HAP-1 (cell line): ENCODE measurements around the gene NOL8.

ENCODE experiments used
- DNase-seq, 2 experiments: peaks; one replicate each; pipeline ENCODE4 v3.0.0-alpha.2; 2016 to 2020; ENCODE audit warnings: low spot score in 2 of 2
- H3K27me3 ChIP-seq: fragments of 250-450 bp; sonication (Bioruptor Pico); 2 replicates; pipeline ENCODE4 v1.5.1; 2020; ENCODE audit warnings: low read depth, mild to moderate bottlenecking, moderate library complexity
- H3K36me3 ChIP-seq: fragments of 250-450 bp; sonication (Bioruptor Pico); replicated peaks from 2 replicates; pipeline ENCODE4 v1.5.1; 2020; ENCODE audit warnings: mild to moderate bottlenecking
- H3K4me1 ChIP-seq: fragments of 250-450 bp; sonication (Bioruptor Pico); 2 replicates; pipeline ENCODE4 v1.5.1; 2020; ENCODE audit warnings: mild to moderate bottlenecking
- H3K4me3 ChIP-seq: fragments of 250-450 bp; sonication (Bioruptor Pico); 2 replicates; pipeline ENCODE4 v1.5.1; 2020; ENCODE audit warnings: mild to moderate bottlenecking, moderate library complexity
- H3K9me3 ChIP-seq: fragments of 250-450 bp; sonication (Bioruptor Pico); 2 replicates; pipeline ENCODE4 v1.5.1; 2020; ENCODE audit warnings: mild to moderate bottlenecking, moderate library complexity
- in situ Hi-C: fragments of 300-500 bp; cut with MboI; formaldehyde crosslinking; loops from 3 replicates; pipeline ENCODE4 v1.14.3; 2020; ENCODE audit warnings: low sequenced_read_pairs, inconsistent platforms, mixed read lengths

Gene NOL8

DNA sequence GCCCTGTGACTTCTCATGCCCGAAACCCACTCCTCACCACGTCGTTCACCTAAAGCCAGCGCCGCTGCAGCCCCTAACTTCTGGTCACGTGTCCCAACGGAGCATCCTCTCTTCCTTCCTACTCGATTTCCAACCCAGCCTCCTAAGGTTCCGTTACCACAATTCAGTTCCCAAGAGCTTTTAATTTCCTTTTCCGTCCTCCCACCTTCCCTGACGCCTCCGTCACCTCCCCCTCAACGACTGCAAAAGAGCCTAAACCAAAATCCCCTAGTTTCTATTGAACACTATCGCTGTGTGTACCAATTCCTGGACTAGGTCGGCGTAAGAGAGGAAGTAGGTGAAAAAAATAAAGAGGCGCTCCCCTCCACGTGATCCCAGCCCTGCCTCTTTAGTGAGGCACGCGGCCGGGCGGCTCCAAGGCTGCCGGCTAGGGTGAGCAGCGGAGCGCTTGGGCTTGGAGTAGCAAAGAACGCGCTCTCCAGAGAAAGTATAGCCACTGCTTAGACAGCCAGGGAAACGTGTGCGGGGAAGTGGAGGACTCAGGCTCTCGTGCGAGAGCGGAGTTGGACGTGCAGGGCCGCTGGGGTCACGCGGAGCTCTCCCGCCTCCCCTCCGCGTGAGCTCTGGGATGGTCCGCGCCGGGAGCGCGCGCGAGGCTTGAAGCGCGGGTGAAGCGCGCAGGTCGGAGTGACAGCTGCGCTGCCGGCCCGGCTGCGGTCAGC is at the start of gene NOL8, which contains the start of gene CENPP:
NOL8 (minus strand) TSS at position 82 of the 722 bp plus-strand sequence. CDS start 1,189 bp downstream, outside the sequence.
CENPP (plus strand) TSS at position 685 of the 722 bp plus-strand sequence.
- in situ Hi-C loops, result loop anchor here (10.0 kb wide), 1 partner anchor 309 kb away; no protein-coding TSS in a partner anchor

DNA sequence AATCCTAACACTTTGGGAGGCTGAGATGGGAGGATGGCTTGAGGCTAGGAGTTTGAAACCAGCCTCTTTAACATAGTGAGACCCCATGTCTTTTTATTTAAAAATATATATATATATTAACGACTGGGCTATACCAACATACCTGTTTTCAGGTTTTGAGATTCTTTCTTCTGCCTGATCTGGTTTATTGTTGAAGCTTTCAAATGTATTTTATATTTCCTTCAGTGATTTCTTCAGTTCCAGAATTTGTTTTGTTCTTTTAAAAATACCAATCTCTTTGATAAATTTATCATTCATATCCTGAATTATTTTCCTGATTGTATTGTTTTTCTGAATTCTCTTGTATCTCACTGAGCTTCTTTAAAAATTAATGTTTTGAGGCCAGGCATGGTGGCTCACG is 48.0 kb upstream of the NOL8 start:
- H3K27me3 ChIP-seq, result no peaks in the 10 kb centered on the region
- in situ Hi-C loops, result no loop called here
- DNase-seq, result no peak
- no peaks in the 10 kb centered on the region for H3K9me3 ChIP-seq
- H3K36me3 ChIP-seq, result no peaks in the 10 kb centered on the region
- H3K4me3 ChIP-seq, result no peak overlapping the region
- no peaks in the 10 kb centered on the region; the same call in 1 of the 2 replicates for H3K4me1 ChIP-seq

More for the DNA sequence above, at the start of gene NOL8, which contains the start of gene CENPP:
- Histone ChIP-seq H3K9me3 (no peaks in the 10 kb centered on the region), H3K36me3 (peaks cover 24% of the 10 kb centered on the region), H3K4me1 (peaks cover 9% of the 10 kb centered on the region; the same call in 1 of the 2 replicates), H3K27me3 (no peaks in the 10 kb centered on the region), H3K4me3 (peak within 1 kb of the TSS; percentile 74)
- peak; percentile 83 to 86 for DNase-seq

DNA sequence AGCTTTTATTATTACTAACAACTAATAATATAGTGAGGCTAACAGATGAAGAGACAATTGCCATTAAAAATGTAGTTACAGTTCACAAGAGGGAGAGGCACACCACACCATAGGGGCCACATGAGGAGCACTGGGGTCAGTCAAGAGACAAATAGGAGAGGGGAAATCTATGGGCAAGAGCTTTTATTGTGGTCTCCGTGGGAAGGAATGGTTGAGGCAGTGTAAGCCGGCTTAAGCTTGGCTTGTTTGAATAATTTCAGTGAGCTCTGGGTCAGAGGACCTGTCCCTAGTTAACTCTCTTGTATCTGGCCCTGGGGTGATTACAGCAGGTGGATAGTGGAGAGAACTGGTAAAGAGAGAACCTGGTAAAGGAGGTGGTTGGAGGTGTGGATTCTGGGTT is 43.9 kb upstream of the NOL8 start:
- Histone ChIP-seq H3K4me1 (no peaks in the 10 kb centered on the region), H3K4me3 (no peak overlapping the region), H3K9me3 (no peaks in the 10 kb centered on the region), H3K27me3 (no peaks in the 10 kb centered on the region), H3K36me3 (no peaks in the 10 kb centered on the region)
- in situ Hi-C loops, result no loop called here
- no peak for DNase-seq

DNA sequence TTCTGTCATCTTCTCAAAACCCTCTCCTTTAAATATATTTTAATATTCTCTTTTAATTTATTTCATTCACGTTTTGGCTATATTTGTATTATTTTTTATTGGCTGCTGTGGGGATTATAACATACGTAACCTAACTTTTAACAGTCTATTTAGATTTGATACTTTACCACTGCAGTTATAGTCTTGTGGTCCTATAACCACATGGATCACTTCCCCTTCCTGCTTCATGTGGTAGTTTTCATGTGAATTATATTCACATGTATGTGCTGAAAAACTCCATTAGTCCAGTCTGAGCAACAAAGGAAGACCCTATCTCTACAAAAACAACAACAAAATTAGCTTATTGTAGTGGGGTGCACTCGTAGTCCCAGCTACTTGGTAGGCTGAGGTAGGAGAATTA is 34.9 kb upstream of the NOL8 start:
- Histone ChIP-seq H3K4me1 (no peaks in the 10 kb centered on the region), H3K4me3 (no peak overlapping the region), H3K36me3 (no peaks in the 10 kb centered on the region), H3K27me3 (no peaks in the 10 kb centered on the region), H3K9me3 (no peaks in the 10 kb centered on the region)
- in situ Hi-C loops, result no loop called here
- no peak for DNase-seq

DNA sequence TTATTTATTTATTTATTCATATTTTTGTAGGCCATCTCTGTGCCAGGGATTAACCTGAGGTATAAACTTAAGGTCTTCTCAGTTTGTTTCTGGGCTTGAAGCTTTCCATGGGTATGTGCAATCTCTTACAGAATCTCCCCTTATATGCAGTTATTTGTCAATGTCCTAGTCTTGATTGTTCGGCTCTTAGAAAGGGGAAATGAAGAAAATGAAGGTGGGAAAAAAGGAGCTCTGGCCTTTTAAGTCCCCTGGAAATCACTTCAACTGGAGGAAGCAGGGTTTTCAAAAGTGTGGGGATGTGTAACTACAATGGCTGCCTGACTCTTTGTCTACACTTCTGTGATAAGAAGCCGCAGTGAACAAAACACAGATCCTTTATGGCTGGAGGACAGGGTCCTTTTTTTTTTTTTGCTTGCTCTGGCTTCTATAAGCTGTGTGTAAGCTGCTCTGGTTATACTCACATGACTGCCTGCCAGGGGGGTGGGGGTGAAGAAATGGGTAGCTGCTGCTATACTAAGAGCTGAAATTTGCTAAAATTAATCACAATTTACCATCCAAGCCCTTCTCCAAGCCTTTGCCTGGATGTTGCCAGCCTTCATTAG is 34.3 kb upstream of the NOL8 start:
- H3K9me3 ChIP-seq, result no peaks in the 10 kb centered on the region
- in situ Hi-C loops, result no loop called here
- no peak for DNase-seq
- H3K4me3 ChIP-seq, result no peak overlapping the region
- no peaks in the 10 kb centered on the region for H3K27me3 ChIP-seq
- H3K36me3 ChIP-seq, result no peaks in the 10 kb centered on the region
- no peaks in the 10 kb centered on the region for H3K4me1 ChIP-seq

DNA sequence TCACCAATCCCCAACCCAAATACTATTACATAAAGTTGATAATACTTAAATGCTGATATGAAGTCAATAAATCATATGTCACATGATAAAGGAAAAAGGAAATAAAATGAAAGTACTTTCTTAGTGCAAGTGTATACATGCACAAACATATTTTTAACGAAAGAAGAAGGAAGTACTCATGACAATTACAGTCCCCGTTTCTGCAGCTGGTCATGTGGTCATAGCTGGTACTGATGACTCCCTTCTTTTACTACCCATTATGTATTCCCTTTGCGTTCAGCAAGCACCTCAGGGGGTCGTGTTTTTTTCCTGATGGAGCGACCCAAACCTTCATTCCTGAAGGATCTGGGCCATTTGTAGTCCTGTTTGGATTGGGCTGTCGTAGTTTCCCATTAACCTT is 27.9 kb upstream of the NOL8 start:
- Histone ChIP-seq H3K4me3 (no peak overlapping the region), H3K27me3 (no peaks in the 10 kb centered on the region), H3K36me3 (no peaks in the 10 kb centered on the region), H3K4me1 (peaks cover 6% of the 10 kb centered on the region; the same call in 1 of the 2 replicates), H3K9me3 (no peaks in the 10 kb centered on the region)
- DNase-seq, result no peak
- in situ Hi-C loops, result no loop called here

DNA sequence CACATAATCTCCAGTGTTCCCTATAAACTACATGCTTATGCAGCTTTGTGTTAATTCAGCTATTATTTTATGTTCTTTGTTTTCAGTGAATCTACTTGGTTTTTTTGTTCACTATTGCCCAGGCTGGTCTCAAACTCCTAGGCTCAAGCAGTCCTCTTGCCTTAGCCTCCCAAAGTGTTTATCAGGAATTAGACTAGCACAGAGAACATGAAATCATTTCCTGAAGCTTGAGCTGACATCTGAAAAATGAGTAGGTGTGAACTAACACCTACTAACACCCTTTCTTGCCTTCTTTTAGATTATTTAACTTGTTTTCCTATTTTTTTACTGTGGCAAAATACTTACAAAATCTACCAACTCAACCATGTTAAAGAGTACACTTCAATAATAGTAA is 25.6 kb upstream of the NOL8 start:
- in situ Hi-C loops, result no loop called here
- DNase-seq, result no peak
- Histone ChIP-seq H3K36me3 (no peaks in the 10 kb centered on the region), H3K27me3 (no peaks in the 10 kb centered on the region), H3K4me3 (no peak overlapping the region), H3K9me3 (no peaks in the 10 kb centered on the region), H3K4me1 (peaks cover 6% of the 10 kb centered on the region; the same call in 1 of the 2 replicates)

DNA sequence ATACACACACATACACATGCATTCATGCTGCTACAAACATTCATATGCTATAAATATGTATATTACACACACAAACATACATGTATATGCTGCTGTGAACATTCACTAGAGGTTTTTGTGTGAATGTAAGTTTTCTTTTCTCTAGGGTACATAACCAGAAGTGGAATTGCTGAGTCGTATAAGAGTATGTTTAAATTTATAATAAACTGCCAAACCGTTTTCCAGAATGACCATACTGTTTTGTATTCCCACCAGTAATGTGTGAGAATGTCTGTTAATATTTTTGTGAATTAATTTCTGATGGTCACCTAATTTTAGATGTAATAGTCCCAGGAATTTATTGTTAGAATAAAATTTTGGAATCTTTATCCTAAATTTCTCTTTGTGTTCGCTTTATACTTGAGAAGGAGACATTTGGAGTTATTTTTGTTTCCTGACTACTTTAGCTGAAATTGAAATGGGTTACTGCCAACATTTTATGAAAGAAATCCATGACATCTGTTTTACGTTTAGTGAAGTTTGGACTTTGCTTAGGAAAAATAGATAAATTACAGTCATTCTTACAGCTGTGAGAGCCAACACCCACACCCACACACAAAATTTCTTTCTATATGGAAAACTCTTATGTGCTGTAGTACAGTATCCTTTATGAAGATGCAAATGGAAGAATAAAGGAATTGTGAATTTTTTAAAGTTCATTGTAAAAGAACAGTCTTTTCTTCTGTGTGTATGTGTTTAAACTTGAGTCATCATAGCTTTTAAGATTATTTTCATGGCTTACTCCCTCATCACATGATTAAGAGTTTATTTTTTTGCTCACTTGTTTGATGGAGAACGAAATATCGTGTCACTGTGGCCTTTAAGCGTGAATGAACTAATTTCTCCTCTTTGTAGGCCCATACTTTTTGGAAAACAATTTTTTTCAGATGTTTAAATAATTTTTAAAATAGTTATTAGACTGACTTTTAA is 24.9 kb upstream of the NOL8 start:
- Histone ChIP-seq H3K4me3 (no peak overlapping the region), H3K36me3 (no peaks in the 10 kb centered on the region), H3K4me1 (peaks cover 6% of the 10 kb centered on the region; the same call in 1 of the 2 replicates), H3K9me3 (no peaks in the 10 kb centered on the region), H3K27me3 (no peaks in the 10 kb centered on the region)
- no peak for DNase-seq
- in situ Hi-C loops, result no loop called here

DNA sequence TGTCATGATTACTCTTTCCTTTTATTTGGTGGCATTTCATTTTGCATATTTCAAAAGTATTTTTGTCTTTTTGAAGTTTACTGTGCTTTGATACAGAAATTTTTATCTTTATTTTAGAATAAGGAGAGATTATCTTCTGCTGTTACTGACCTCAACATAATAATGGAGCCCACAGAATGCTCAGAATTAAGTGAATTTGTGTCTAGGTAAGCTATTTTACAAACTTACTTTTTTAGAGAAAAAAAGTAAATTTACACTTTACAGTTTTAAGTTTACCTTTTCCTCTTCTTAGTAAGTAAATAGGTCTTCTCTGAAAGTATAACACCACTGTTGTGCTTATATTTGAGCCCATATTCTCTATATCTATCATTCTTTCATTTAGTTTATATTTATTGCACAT is 20.4 kb upstream of the NOL8 start:
- no peak for DNase-seq
- H3K4me3 ChIP-seq, result no peak overlapping the region
- H3K4me1 ChIP-seq, result peaks cover 6% of the 10 kb centered on the region; the same call in 1 of the 2 replicates

DNA sequence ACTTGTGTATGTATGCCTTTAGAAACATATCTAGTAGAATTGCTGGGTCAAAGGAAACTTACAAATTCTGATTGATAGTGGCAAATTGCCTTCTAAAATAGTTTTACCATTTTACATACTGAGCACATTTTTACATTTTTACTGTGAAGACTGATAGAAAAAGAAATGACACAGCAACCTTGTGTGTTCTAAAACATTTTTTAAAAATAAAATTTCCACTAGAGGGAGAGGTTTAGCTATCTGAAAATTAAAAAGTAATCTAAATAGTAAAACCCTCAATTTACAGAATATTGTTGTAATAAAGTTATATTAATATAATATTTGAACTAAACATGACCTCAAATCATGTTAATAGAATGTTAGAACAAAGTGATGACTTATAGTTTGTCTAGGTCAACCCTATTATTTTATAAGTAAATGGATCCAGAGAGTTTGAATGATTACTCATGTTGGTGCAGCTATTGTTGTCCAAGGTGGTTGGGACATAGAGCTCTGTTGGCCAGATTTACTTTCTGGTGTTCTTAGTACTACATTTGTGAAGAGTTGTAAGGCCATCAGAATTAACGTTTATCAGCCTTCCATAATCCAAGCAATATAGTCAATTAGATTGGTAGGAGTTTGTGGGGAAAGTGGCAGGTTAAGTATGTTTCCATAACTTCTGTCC is 17.8 kb upstream of the NOL8 start:
- H3K9me3 ChIP-seq, result no peaks in the 10 kb centered on the region
- 0 out of 2 replicates have a peak, but pooled peaks cover 6% of the 10 kb centered on the region for H3K36me3 ChIP-seq
- in situ Hi-C loops, result no loop called here
- H3K4me1 ChIP-seq, result no peaks in the 10 kb centered on the region
- H3K27me3 ChIP-seq, result no peaks in the 10 kb centered on the region
- no peak for DNase-seq
- H3K4me3 ChIP-seq, result no peak overlapping the region

More for the DNA sequence above, 20.4 kb upstream of the NOL8 start:
- Histone ChIP-seq H3K27me3 (no peaks in the 10 kb centered on the region), H3K36me3 (no peaks in the 10 kb centered on the region), H3K9me3 (no peaks in the 10 kb centered on the region)
- in situ Hi-C loops, result no loop called here

DNA sequence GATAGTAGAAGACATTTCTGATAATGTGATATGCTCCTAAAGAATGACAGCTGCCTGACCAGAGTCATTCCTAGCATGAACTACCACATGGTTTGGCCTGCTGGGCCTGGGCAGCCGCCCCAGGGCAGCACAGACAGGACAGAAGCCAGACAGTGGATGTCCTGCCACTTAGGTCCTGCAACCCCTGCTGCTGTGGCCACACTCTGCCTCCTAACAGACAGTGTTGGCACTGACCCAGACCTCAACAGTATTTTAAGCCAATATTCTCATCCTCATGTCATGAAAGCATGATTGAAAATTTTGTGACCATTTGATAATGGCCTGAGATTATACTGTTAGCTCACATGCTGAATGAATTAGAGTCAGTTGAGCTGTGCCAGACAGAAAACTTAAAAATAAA is 16.4 kb upstream of the NOL8 start:
- Histone ChIP-seq H3K4me3 (no peak overlapping the region), H3K4me1 (no peaks in the 10 kb centered on the region), H3K27me3 (no peaks in the 10 kb centered on the region), H3K9me3 (no peaks in the 10 kb centered on the region), H3K36me3 (peaks cover 11% of the 10 kb centered on the region; the same call in 1 of the 2 replicates)
- no peak for DNase-seq
- in situ Hi-C loops, result no loop called here

DNA sequence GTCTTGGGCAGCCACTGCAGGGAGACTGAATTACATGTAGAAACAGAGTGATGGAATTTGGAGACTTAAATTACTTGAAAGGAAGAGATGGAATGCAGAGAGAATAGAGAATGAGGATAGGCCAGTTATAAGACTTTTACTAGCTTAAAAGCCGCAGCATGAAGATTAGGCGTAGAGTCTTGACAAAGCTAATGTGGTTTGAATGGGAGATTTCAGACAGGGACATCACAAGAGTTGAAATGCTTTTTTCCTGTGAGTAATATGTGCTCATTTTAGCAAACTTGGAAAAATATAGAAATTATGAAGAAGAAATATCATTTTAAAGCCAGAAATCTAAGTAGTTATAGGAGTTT is 8.1 kb upstream of the NOL8 start:
- no peaks in the 10 kb centered on the region for H3K27me3 ChIP-seq
- H3K9me3 ChIP-seq, result no peaks in the 10 kb centered on the region
- H3K4me1 ChIP-seq, result peaks cover 9% of the 10 kb centered on the region
- H3K36me3 ChIP-seq, result peaks cover 12% of the 10 kb centered on the region
- no peak for DNase-seq
- in situ Hi-C loops, result no loop called here
- H3K4me3 ChIP-seq, result no peak overlapping the region

DNA sequence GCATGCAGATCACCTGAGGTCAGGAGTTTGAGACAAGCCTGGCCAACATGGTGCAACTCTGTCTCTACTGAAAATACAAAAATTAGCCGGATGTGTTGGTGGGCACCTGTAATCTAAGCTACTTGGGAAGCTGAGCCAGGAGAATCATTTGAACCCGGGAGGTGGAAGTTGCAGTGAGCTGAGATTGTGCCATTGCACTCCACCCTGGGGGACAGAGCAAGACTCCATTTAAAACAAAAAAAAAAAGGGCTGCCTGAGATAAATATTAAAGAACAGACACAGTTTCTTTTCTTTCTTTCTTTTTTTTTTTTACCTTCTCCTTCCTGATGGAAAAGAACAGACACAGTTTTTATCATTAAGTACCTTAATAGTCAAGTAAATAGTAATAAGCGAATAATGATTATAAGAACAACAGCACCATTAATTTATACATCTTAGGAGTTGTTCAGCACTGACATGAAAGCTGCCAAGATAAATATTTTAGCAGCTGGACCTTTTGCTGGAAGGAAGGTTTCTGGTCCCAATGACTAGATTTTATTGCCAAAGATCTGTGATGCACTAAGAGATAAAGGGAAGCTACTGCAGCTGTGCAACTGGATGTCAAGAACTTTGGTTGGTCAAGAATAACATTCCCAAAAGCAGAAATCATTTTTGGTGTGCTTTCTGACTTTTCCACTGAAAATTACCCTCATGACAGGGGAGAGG is 7.6 kb upstream of the NOL8 start:
- H3K27me3 ChIP-seq, result no peaks in the 10 kb centered on the region
- peaks cover 12% of the 10 kb centered on the region for H3K36me3 ChIP-seq
- no peak overlapping the region for H3K4me3 ChIP-seq
- DNase-seq, result no peak
- peaks cover 9% of the 10 kb centered on the region for H3K4me1 ChIP-seq
- H3K9me3 ChIP-seq, result no peaks in the 10 kb centered on the region
- in situ Hi-C loops, result no loop called here
